H1 (cell line): ENCODE results near the gene LYPD6B. TPM values are rescaled to one million over a fixed set of nuclear protein-coding genes. Genes with fewer than 3 reads are reported as not detected.

Source experiments
- ASH2L ChIP-seq: fragments of 200-600, 300-600 bp; sonication (generic); IDR thresholded peaks from one replicate; pipeline ENCODE4 v1.7.1; 2017; ENCODE audit warnings: low read length
- ATF2 ChIP-seq: IDR thresholded peaks from 2 replicates; pipeline ENCODE4 v1.6.1; 2012; ENCODE audit warnings: low read length, inconsistent platforms
- EZH2 ChIP-seq: fragments of 200-600 bp; sonication (generic); IDR thresholded peaks from 2 replicates; pipeline ENCODE4 v1.7.1; 2012; ENCODE audit warnings: low read depth, mild to moderate bottlenecking, moderate library complexity, low read length, inconsistent platforms; ENCODE audit not compliant: severe bottlenecking
- KDM4A ChIP-seq: IDR thresholded peaks from one replicate; pipeline ENCODE4 v1.7.1; 2012; ENCODE audit warnings: low read depth, mild to moderate bottlenecking, moderate library complexity, low read length, inconsistent platforms; ENCODE audit not compliant: severe bottlenecking
- PHF8 ChIP-seq: fragments of 200-600 bp; sonication (generic); conservative IDR thresholded peaks from 2 replicates; pipeline ENCODE4 v1.7.1; 2012; ENCODE audit warnings: low read depth, mild to moderate bottlenecking, inconsistent platforms, low read length, moderate library complexity
- RNF2 ChIP-seq: fragments of 200-900, 300-1000 bp; sonication (generic); IDR thresholded peaks from 2 replicates; pipeline ENCODE4 v1.7.1; 2016; ENCODE audit warnings: borderline replicate concordance, low read depth, mild to moderate bottlenecking, antibody characterized with exemption, low read length; ENCODE audit not compliant: poor library complexity, severe bottlenecking; ENCODE audit errors: missing control alignments
- SUZ12 ChIP-seq: fragments of 200-600 bp; sonication (generic); IDR thresholded peaks from 2 replicates; pipeline ENCODE4 v1.6.1; 2012; ENCODE audit warnings: mild to moderate bottlenecking, inconsistent platforms, low read length, moderate library complexity, mixed read lengths
- polyA plus RNA-seq, 7 experiments: library from polyadenylated mRNA; depleted of rRNA in 3 of 7; stranded (reverse) in 5 of 7; unstranded in 2 of 7; fragments of >200 nt in 5 of 7; fragments of 200-250 nt in 2 of 7; gene quantifications; 1 replicate in 5 of 7; 2 replicates in 1 of 7; 4 replicates in 1 of 7; pipeline versions ENCODE4 v1.2.1 to v1.2.3, GENCODE V29; 2011 to 2013; ENCODE audit warnings: missing spikeins in 2 of 7, mixed read lengths in 2 of 7
- total RNA-seq: library from RNA; stranded (reverse); fragmentation: NEBNext Ultra II Directional; extraction: Animal tissue kit (Norgen Biotek cat#: 25700); gene quantifications from 2 replicates; pipeline ENCODE4 v1.2.1, GENCODE V29; 2021
- TF ChIP-seq, protein P1 (sequence below): fragments of 300-600 bp; sonication (generic); IDR thresholded peaks from 2 replicates; pipeline ENCODE4 v1.7.1; 2012; ENCODE audit warnings: low read length, moderate library complexity, mild to moderate bottlenecking, inconsistent platforms; ENCODE audit not compliant: insufficient replicate concordance

Gene LYPD6B
- total and polyA plus RNA-seq, 2 of the 8 experiments (the other 6 are each of a cell fraction or from before 2014, with no cell fraction given): 2.2 to 3.5 TPM

DNA sequence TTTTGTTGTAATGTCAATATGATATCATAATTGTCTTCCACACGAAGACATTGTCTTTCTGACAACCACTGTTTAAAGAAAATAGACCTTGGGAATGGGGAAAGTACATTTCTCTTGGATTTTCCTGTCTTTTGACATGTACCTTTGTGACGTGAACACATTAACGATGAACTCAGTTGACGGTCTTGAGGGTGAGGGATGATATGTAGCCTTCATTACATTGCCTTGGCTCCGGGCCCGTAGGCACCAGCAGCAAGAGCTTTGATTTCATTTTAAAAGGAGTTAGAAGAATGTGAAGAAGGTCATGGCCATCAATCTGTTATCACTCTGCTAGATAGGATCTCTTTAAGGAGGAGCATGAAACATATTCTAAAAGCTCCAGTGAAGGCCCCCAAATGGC is 80.9 kb downstream of the LYPD6B start (continued):
- TF ChIP-seq, protein P1, sequence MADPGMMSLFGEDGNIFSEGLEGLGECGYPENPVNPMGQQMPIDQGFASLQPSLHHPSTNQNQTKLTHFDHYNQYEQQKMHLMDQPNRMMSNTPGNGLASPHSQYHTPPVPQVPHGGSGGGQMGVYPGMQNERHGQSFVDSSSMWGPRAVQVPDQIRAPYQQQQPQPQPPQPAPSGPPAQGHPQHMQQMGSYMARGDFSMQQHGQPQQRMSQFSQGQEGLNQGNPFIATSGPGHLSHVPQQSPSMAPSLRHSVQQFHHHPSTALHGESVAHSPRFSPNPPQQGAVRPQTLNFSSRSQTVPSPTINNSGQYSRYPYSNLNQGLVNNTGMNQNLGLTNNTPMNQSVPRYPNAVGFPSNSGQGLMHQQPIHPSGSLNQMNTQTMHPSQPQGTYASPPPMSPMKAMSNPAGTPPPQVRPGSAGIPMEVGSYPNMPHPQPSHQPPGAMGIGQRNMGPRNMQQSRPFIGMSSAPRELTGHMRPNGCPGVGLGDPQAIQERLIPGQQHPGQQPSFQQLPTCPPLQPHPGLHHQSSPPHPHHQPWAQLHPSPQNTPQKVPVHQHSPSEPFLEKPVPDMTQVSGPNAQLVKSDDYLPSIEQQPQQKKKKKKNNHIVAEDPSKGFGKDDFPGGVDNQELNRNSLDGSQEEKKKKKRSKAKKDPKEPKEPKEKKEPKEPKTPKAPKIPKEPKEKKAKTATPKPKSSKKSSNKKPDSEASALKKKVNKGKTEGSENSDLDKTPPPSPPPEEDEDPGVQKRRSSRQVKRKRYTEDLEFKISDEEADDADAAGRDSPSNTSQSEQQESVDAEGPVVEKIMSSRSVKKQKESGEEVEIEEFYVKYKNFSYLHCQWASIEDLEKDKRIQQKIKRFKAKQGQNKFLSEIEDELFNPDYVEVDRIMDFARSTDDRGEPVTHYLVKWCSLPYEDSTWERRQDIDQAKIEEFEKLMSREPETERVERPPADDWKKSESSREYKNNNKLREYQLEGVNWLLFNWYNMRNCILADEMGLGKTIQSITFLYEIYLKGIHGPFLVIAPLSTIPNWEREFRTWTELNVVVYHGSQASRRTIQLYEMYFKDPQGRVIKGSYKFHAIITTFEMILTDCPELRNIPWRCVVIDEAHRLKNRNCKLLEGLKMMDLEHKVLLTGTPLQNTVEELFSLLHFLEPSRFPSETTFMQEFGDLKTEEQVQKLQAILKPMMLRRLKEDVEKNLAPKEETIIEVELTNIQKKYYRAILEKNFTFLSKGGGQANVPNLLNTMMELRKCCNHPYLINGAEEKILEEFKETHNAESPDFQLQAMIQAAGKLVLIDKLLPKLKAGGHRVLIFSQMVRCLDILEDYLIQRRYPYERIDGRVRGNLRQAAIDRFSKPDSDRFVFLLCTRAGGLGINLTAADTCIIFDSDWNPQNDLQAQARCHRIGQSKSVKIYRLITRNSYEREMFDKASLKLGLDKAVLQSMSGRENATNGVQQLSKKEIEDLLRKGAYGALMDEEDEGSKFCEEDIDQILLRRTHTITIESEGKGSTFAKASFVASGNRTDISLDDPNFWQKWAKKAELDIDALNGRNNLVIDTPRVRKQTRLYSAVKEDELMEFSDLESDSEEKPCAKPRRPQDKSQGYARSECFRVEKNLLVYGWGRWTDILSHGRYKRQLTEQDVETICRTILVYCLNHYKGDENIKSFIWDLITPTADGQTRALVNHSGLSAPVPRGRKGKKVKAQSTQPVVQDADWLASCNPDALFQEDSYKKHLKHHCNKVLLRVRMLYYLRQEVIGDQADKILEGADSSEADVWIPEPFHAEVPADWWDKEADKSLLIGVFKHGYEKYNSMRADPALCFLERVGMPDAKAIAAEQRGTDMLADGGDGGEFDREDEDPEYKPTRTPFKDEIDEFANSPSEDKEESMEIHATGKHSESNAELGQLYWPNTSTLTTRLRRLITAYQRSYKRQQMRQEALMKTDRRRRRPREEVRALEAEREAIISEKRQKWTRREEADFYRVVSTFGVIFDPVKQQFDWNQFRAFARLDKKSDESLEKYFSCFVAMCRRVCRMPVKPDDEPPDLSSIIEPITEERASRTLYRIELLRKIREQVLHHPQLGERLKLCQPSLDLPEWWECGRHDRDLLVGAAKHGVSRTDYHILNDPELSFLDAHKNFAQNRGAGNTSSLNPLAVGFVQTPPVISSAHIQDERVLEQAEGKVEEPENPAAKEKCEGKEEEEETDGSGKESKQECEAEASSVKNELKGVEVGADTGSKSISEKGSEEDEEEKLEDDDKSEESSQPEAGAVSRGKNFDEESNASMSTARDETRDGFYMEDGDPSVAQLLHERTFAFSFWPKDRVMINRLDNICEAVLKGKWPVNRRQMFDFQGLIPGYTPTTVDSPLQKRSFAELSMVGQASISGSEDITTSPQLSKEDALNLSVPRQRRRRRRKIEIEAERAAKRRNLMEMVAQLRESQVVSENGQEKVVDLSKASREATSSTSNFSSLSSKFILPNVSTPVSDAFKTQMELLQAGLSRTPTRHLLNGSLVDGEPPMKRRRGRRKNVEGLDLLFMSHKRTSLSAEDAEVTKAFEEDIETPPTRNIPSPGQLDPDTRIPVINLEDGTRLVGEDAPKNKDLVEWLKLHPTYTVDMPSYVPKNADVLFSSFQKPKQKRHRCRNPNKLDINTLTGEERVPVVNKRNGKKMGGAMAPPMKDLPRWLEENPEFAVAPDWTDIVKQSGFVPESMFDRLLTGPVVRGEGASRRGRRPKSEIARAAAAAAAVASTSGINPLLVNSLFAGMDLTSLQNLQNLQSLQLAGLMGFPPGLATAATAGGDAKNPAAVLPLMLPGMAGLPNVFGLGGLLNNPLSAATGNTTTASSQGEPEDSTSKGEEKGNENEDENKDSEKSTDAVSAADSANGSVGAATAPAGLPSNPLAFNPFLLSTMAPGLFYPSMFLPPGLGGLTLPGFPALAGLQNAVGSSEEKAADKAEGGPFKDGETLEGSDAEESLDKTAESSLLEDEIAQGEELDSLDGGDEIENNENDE: no peak
- no peak for TF ChIP-seq ATF2
- TF ChIP-seq KDM4A: no peak
- TF ChIP-seq PHF8: no peak
- TF ChIP-seq ASH2L: no peak
- no peak for TF ChIP-seq RNF2
- no peak for TF ChIP-seq EZH2
- no peak for TF ChIP-seq SUZ12
